HEK293T (cell line): Measurements from ENCODE around the gene AGA.

Source experiments
- FOXK2 ChIP-seq: fragments of 450-650 bp; IDR thresholded peaks from 2 replicates; pipeline ENCODE4 v1.6.1; 2016; ENCODE audit warnings: mild to moderate bottlenecking
- FOXM1 ChIP-seq: fragments of 450-650 bp; IDR thresholded peaks from 2 replicates; pipeline ENCODE4 v1.6.1; 2017; ENCODE audit warnings: mild to moderate bottlenecking, borderline replicate concordance
- L3MBTL2 ChIP-seq: fragments of 450-650 bp; conservative IDR thresholded peaks from 2 replicates; pipeline ENCODE4 v1.6.1; 2016; ENCODE audit warnings: mild to moderate bottlenecking
- PKNOX1 ChIP-seq: fragments of 450-650 bp; IDR thresholded peaks from 2 replicates; pipeline ENCODE4 v1.6.1; 2016
- SP1 ChIP-seq: fragments of 450-650 bp; IDR thresholded peaks from 2 replicates; pipeline ENCODE4 v1.6.1; 2017

DNA sequence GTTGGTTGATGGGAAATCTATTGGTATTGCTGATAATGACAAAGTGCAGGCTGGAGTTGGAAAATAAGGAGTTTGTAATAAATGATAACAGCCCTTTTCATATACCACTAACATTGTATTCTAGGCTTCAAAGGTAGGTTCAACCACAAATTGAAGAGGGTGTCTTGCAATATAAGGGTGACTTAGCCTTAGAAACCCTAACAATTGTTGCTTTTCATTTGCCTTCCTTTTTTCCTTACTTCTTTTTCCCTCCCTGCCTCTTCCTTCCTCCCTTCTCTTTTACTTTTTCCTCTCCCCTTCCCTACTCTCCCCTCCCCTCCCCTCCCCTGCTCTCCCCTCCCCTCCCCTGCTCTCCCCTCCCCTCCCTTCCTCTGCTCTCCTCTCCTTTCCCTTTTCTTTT lies 10.9 kb upstream of the AGA start:
- TF ChIP-seq FOXK2 (no peak), SP1 (no peak), L3MBTL2 (no peak), PKNOX1 (no peak), FOXM1 (no peak)
